ENCODE measurements around the gene DNASE1L1. TPM values are rescaled to one million over a fixed set of nuclear protein-coding genes. Genes with fewer than 3 reads are reported as not detected.

DNASE1L1 gene
- polyA plus RNA-seq, 3 donors = 26.2 to 64.5 (median 27.2) TPM

DNA sequence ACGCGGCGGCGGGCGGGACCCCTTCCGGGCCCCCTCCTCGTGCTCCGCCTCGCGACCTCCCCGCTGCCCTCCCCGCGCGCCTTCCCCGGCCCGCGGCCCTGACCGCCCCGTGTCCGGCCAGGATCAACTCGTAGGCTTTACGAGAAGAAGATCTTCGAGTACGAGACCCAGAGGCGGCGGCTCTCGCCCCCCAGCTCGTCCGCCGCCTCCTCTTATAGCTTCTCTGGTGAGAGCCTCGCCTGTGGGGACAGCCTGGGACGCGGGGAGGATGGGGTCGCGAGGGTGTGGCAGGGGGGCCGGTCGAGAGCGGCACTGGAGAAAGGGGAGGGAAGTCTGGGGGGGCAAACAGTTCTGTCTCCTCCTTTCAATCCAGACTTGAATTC is 29.5 kb downstream of the DNASE1L1 start:
- Histone ChIP-seq H3K27me3 (ENCODE audit: control insufficient read depth in 2 of 2, insufficient read depth in 2 of 2, low read length in 2 of 2) (no peaks in the 10 kb centered on the region), H3K4me3 (replicated peaks in 1 of 3; ENCODE audit: low read depth in 2 of 3, low read length in 3 of 3) (peak overlapping the region; percentile 69 to 78 (median 74)), H2AFZ (ENCODE audit: insufficient read depth, low read depth, low read length, poor library complexity, severe bottlenecking) (no peak overlapping the region), H3K36me3 (replicated peaks in 1 of 2; ENCODE audit: control insufficient read depth in 1 of 2, insufficient read depth in 2 of 2, low read length in 2 of 2) (no peaks in the 10 kb centered on the region), H4K20me1 (ENCODE audit: insufficient read depth, low read length) (no peaks in the 10 kb centered on the region), H3K9me3 (replicated peaks in 1 of 2; ENCODE audit: control insufficient read depth in 1 of 2, insufficient read depth in 1 of 2, low read length in 2 of 2) (no peaks in the 10 kb centered on the region), H3K4me1 (ENCODE audit: control insufficient read depth in 1 of 2, insufficient read depth in 2 of 2, low read length in 2 of 2) (peaks cover 37 to 39% of the 10 kb centered on the region in 2 donors), H3K4me2 (replicated peaks; ENCODE audit: extremely low read depth, low read length, poor library complexity, severe bottlenecking) (peak overlapping the region; percentile 73), H3K79me2 (ENCODE audit: insufficient read depth, low read length) (peaks cover 16% of the 10 kb centered on the region), H3K27ac (ENCODE audit: low read depth in 1 of 2, low read length in 2 of 2) (peak overlapping the region; percentile 84 to 95), H3K9ac (ENCODE audit: insufficient read depth, low read length, poor library complexity, severe bottlenecking) (peak overlapping the region; percentile 97)
- peaks cover 5 to 10% of the 10 kb centered on the region in 2 donors for H3K36me3 Mint-ChIP-seq
- DNase-seq = no peak
- H3K27ac Mint-ChIP-seq = peak overlapping the region; percentile 88 to 95 (median 93)
- H3K4me3 Mint-ChIP-seq = peak overlapping the region; percentile 77 to 84
- H3K4me1 Mint-ChIP-seq = peaks cover 29% of the 10 kb centered on the region
- 0% methylated on average over 12 of the region's 38 CpGs for WGBS (ENCODE audit: insufficient coverage)
- TF ChIP-seq, protein P1, sequence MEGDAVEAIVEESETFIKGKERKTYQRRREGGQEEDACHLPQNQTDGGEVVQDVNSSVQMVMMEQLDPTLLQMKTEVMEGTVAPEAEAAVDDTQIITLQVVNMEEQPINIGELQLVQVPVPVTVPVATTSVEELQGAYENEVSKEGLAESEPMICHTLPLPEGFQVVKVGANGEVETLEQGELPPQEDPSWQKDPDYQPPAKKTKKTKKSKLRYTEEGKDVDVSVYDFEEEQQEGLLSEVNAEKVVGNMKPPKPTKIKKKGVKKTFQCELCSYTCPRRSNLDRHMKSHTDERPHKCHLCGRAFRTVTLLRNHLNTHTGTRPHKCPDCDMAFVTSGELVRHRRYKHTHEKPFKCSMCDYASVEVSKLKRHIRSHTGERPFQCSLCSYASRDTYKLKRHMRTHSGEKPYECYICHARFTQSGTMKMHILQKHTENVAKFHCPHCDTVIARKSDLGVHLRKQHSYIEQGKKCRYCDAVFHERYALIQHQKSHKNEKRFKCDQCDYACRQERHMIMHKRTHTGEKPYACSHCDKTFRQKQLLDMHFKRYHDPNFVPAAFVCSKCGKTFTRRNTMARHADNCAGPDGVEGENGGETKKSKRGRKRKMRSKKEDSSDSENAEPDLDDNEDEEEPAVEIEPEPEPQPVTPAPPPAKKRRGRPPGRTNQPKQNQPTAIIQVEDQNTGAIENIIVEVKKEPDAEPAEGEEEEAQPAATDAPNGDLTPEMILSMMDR (IDR thresholded peaks at IDR 0.05) = no peak
- peaks cover 2 to 10% (median 3%) of the 10 kb centered on the region in 3 donors for H3K27me3 Mint-ChIP-seq (ENCODE audit: low read depth in 3 of 3)
- peaks cover 0 to 24% (median 4%) of the 10 kb centered on the region in 7 donors for H3K9me3 Mint-ChIP-seq
- intact Hi-C loops (cut with micrococcal nuclease) = no loop called here

- DNase-seq = peak; percentile 95 to 98 (median 98)
- peak within 1 kb of the TSS; percentile 69 to 78 (median 74) for H3K4me3 ChIP-seq (replicated peaks in 1 of 3; ENCODE audit: low read depth in 2 of 3, low read length in 3 of 3)
- TF ChIP-seq, protein P1 (IDR thresholded peaks at IDR 0.05) = no peak
- H3K4me1 ChIP-seq (ENCODE audit: control insufficient read depth in 1 of 2, insufficient read depth in 2 of 2, low read length in 2 of 2) = peaks cover 36% of the 10 kb centered on the region in 2 donors
- Mint-ChIP-seq H3K27me3 (ENCODE audit: low read depth in 3 of 3) (peaks cover 3 to 12% (median 7%) of the 10 kb centered on the region in 3 donors), H3K36me3 (peaks cover 5 to 10% of the 10 kb centered on the region in 2 donors), H3K27ac (peak within 1 kb of the TSS; percentile 88 to 95 (median 93)), H3K4me3 (peak within 1 kb of the TSS; percentile 77 to 84), H3K9me3 (peaks cover 0 to 26% (median 7%) of the 10 kb centered on the region in 7 donors), H3K4me1 (peaks cover 25% of the 10 kb centered on the region)
- peak within 1 kb of the TSS; percentile 84 to 95 for H3K27ac ChIP-seq (ENCODE audit: low read depth in 1 of 2, low read length in 2 of 2)
- intact Hi-C loops (cut with micrococcal nuclease) = no loop called here
- H4K20me1 ChIP-seq (ENCODE audit: insufficient read depth, low read length) = peaks cover under 1% of the 10 kb centered on the region
- no peaks in the 10 kb centered on the region for H3K27me3 ChIP-seq (ENCODE audit: control insufficient read depth in 2 of 2, insufficient read depth in 2 of 2, low read length in 2 of 2)
- under 1% methylated on average over 76 of the region's 103 CpGs for WGBS (ENCODE audit: insufficient coverage)
- H2AFZ ChIP-seq (ENCODE audit: insufficient read depth, low read depth, low read length, poor library complexity, severe bottlenecking) = no peak within 1 kb of the TSS
- H3K4me2 ChIP-seq (replicated peaks; ENCODE audit: extremely low read depth, low read length, poor library complexity, severe bottlenecking) = peak within 1 kb of the TSS; percentile 73
- peak within 1 kb of the TSS; percentile 97 for H3K9ac ChIP-seq (ENCODE audit: insufficient read depth, low read length, poor library complexity, severe bottlenecking)
- no peaks in the 10 kb centered on the region for H3K36me3 ChIP-seq (replicated peaks in 1 of 2; ENCODE audit: control insufficient read depth in 1 of 2, insufficient read depth in 2 of 2, low read length in 2 of 2)
- H3K9me3 ChIP-seq (replicated peaks in 1 of 2; ENCODE audit: control insufficient read depth in 1 of 2, insufficient read depth in 1 of 2, low read length in 2 of 2) = no peaks in the 10 kb centered on the region
- H3K79me2 ChIP-seq (ENCODE audit: insufficient read depth, low read length) = peaks cover 16% of the 10 kb centered on the region
Measured at GRCh38 chrX:154378799-154379568, 30.1 kb downstream of the DNASE1L1 start, which contains the start of gene EMD. TSS of gene EMD (plus strand) at chrX:154379295. CDS start at chrX:154379485, 190 bp downstream.
